Measurements from ENCODE around the gene SPPL3. TPM values are rescaled to one million over a fixed set of nuclear protein-coding genes. Genes with fewer than 3 reads are reported as not detected.

Gene SPPL3
- total RNA-seq, 4 donors from 2014 or later, result 30.3 to 47.1 (median 34.2) TPM

- Histone ChIP-seq H3K27me3 (no peaks in the 10 kb centered on the region), H3K9me3 (no peaks in the 10 kb centered on the region), H3K36me3 (peaks cover 0 to 14% (median 0%) of the 10 kb centered on the region in 3 donors), H3K4me1 (peaks cover 0 to 25% (median 0%) of the 10 kb centered on the region in 3 donors), H3K4me3 (no peak overlapping the region), H3K27ac (no peak overlapping the region)
- intact Hi-C loops (cut with DNase I), result no loop called here
- TF ChIP-seq POLR2A (IDR thresholded peaks at IDR 0.05), result no peak
- TF ChIP-seq CTCF (IDR thresholded peaks at IDR 0.05), result no peak
- WGBS, 2 donors, result 55 to 72% methylated on average over 4 of the region's 4 CpGs
- no peak for DNase-seq
These were observed 38.0 kb downstream of the SPPL3 start for GRCh38 chr12:120866108-120866507.

- Histone ChIP-seq H3K9me3 (no peaks in the 10 kb centered on the region), H3K4me3 (no peak overlapping the region), H3K36me3 (peaks cover 0 to 14% (median 0%) of the 10 kb centered on the region in 3 donors), H3K4me1 (peaks cover 0 to 18% (median 0%) of the 10 kb centered on the region in 3 donors), H3K27me3 (no peaks in the 10 kb centered on the region), H3K27ac (no peak overlapping the region)
- no peak for TF ChIP-seq POLR2A (IDR thresholded peaks at IDR 0.05)
- TF ChIP-seq CTCF (IDR thresholded peaks at IDR 0.05), result no peak
- WGBS, 2 donors, result 77 to 81% methylated on average over 3 of the region's 3 CpGs
- intact Hi-C loops (cut with DNase I), result no loop called here
- no peak for DNase-seq
These were observed 39.1 kb downstream of the SPPL3 start for GRCh38 chr12:120865098-120865497.

GRCh38 chr12:120862664-120863063, 41.5 kb downstream of the SPPL3 start:
- peaks cover 0 to 11% (median 0%) of the 10 kb centered on the region in 3 donors for H3K36me3 ChIP-seq
- intact Hi-C loops (cut with DNase I), result no loop called here
- DNase-seq, result no peak
- H3K27me3 ChIP-seq, result no peaks in the 10 kb centered on the region
- WGBS, 2 donors, result 93 to 100% methylated on average over 1 of the region's 1 CpG
- no peak for TF ChIP-seq POLR2A (IDR thresholded peaks at IDR 0.05)
- TF ChIP-seq CTCF (IDR thresholded peaks at IDR 0.05), result no peak
- no peak overlapping the region for H3K4me3 ChIP-seq
- H3K27ac ChIP-seq, result no peak overlapping the region
- no peaks in the 10 kb centered on the region for H3K9me3 ChIP-seq
- H3K4me1 ChIP-seq, result peaks cover 0 to 18% (median 0%) of the 10 kb centered on the region in 3 donors

- TF ChIP-seq CTCF (IDR thresholded peaks at IDR 0.05), result no peak
- TF ChIP-seq POLR2A (IDR thresholded peaks at IDR 0.05), result no peak
- no peaks in the 10 kb centered on the region for H3K9me3 ChIP-seq
- H3K27me3 ChIP-seq, result no peaks in the 10 kb centered on the region
- DNase-seq, result no peak
- WGBS, 2 donors, result 78 to 81% methylated on average over 3 of the region's 3 CpGs
- H3K27ac ChIP-seq, result no peak overlapping the region
- peaks cover 0 to 6% (median 0%) of the 10 kb centered on the region in 3 donors for H3K36me3 ChIP-seq
- peaks cover 4 to 31% (median 12%) of the 10 kb centered on the region in 3 donors for H3K4me1 ChIP-seq
- no peak overlapping the region for H3K4me3 ChIP-seq
- intact Hi-C loops (cut with DNase I), result no loop called here
These were observed 42.9 kb downstream of the SPPL3 start for GRCh38 chr12:120861074-120861795.

GRCh38 chr12:120858306-120859088, 45.7 kb downstream of the SPPL3 start:
- DNase-seq, result no peak
- Histone ChIP-seq H3K27ac (no peak overlapping the region), H3K9me3 (no peaks in the 10 kb centered on the region), H3K27me3 (no peaks in the 10 kb centered on the region), H3K4me3 (no peak overlapping the region), H3K36me3 (peaks cover 0 to 6% (median 0%) of the 10 kb centered on the region in 3 donors), H3K4me1 (peaks cover 7 to 48% (median 16%) of the 10 kb centered on the region in 3 donors)
- TF ChIP-seq CTCF (IDR thresholded peaks at IDR 0.05), result no peak
- TF ChIP-seq POLR2A (IDR thresholded peaks at IDR 0.05), result no peak
- intact Hi-C loops (cut with DNase I), result no loop called here
- WGBS, 2 donors, result 92 to 93% methylated on average over 11 to 13 of the region's 13 CpGs

Data from esophagus squamous epithelium (tissue), 5 donors.